PC-9 (cell line): ENCODE measurements around the gene TAF1A.

Source experiments
- EZH2 ChIP-seq: fragments of 200-600 bp; sonication (generic); IDR thresholded peaks from 2 replicates; pipeline ENCODE4 v1.8.0; 2017; ENCODE audit warnings: antibody characterized with exemption, low read depth
- TF ChIP-seq, protein P1 (sequence below): fragments of 200-600 bp; sonication (generic); conservative IDR thresholded peaks from 2 replicates; pipeline ENCODE4 v1.6.1; 2017; ENCODE audit warnings: mixed run types, antibody characterized with exemption, mild to moderate bottlenecking, moderate library complexity

DNA sequence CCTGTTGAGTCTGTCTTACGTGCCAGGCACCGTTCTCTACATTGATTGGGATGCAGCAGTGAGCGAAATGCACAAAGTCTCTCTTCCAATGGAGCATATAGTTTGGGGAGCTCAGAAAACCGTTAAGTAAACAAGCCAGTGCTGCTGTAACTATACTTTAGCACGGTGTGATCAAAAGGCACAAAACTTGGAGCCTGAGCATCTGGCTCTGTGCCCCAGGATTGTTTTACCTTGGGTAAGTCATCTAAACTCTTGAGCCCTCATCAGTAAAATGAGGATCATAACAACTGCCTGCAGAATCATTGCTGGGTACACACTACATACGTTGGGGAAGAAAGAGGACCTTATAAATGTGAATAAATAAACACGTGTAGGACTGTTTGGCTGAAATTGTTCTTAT is 43.6 kb downstream of the TAF1A start:
- TF ChIP-seq, protein P1, sequence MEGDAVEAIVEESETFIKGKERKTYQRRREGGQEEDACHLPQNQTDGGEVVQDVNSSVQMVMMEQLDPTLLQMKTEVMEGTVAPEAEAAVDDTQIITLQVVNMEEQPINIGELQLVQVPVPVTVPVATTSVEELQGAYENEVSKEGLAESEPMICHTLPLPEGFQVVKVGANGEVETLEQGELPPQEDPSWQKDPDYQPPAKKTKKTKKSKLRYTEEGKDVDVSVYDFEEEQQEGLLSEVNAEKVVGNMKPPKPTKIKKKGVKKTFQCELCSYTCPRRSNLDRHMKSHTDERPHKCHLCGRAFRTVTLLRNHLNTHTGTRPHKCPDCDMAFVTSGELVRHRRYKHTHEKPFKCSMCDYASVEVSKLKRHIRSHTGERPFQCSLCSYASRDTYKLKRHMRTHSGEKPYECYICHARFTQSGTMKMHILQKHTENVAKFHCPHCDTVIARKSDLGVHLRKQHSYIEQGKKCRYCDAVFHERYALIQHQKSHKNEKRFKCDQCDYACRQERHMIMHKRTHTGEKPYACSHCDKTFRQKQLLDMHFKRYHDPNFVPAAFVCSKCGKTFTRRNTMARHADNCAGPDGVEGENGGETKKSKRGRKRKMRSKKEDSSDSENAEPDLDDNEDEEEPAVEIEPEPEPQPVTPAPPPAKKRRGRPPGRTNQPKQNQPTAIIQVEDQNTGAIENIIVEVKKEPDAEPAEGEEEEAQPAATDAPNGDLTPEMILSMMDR, result no peak
- TF ChIP-seq EZH2, result no peak
